H9 (cell line): Measurements from ENCODE around the gene TAF4. TPM values are rescaled to one million over a fixed set of nuclear protein-coding genes. Genes with fewer than 3 reads are reported as not detected.

Source experiments
- DNase-seq: peaks from one replicate; pipeline ENCODE4 v3.0.0-alpha.2; 2017
- H2AFZ ChIP-seq: one replicate; pipeline ENCODE4 v1.6.1; 2013; ENCODE audit warnings: mild to moderate bottlenecking, low read length, control low read depth, moderate library complexity
- H2AK5ac ChIP-seq: 2 replicates; pipeline ENCODE4 v1.6.1; 2013; ENCODE audit warnings: low read length, control low read depth, mixed read lengths; ENCODE audit not compliant: insufficient read length
- H2BK120ac ChIP-seq: one replicate; pipeline ENCODE4 v1.6.1; 2013; ENCODE audit warnings: low read depth, mild to moderate bottlenecking, low read length, control low read depth, inconsistent platforms; ENCODE audit not compliant: poor library complexity, severe bottlenecking
- H2BK12ac ChIP-seq: 2 replicates; pipeline ENCODE4 v1.6.1; 2013; ENCODE audit warnings: low read length, control low read depth, mixed read lengths, low read depth; ENCODE audit not compliant: insufficient read length
- H2BK15ac ChIP-seq: 2 replicates; pipeline ENCODE4 v1.6.1; 2013; ENCODE audit warnings: low read depth, low read length, control low read depth
- H2BK20ac ChIP-seq: one replicate; pipeline ENCODE4 v1.6.1; 2013; ENCODE audit warnings: low read depth, mild to moderate bottlenecking, low read length, control low read depth, inconsistent platforms; ENCODE audit not compliant: poor library complexity, severe bottlenecking
- H2BK5ac ChIP-seq: 2 replicates; pipeline ENCODE4 v1.6.1; 2013; ENCODE audit warnings: low read length, control low read depth, mixed read lengths; ENCODE audit not compliant: insufficient read length
- H3K14ac ChIP-seq: 2 replicates; pipeline ENCODE4 v1.6.1; 2013; ENCODE audit warnings: low read length, control low read depth; ENCODE audit not compliant: insufficient read depth
- H3K18ac ChIP-seq: 2 replicates; pipeline ENCODE4 v1.6.1; 2013; ENCODE audit warnings: low read depth, mild to moderate bottlenecking, mixed read lengths, low read length, control low read depth; ENCODE audit not compliant: insufficient read length
- H3K23ac ChIP-seq: 2 replicates; pipeline ENCODE4 v1.6.1; 2013; ENCODE audit warnings: low read length, control low read depth, mixed read lengths, low read depth; ENCODE audit not compliant: insufficient read length
- H3K23me2 ChIP-seq: 2 replicates; pipeline ENCODE4 v1.6.1; 2013; ENCODE audit warnings: low read depth, mild to moderate bottlenecking, mixed read lengths, low read length, control low read depth; ENCODE audit not compliant: insufficient read length, poor library complexity, severe bottlenecking
- H3K27ac ChIP-seq: 2 replicates; pipeline ENCODE4 v1.5.1; 2013; ENCODE audit warnings: low read length, control low read depth, mixed read lengths, low read depth; ENCODE audit not compliant: insufficient read length
- H3K27me3 ChIP-seq: 2 replicates; pipeline ENCODE4 v1.6.1; 2013; ENCODE audit warnings: low read length, control low read depth, inconsistent platforms; ENCODE audit not compliant: insufficient read depth
- H3K4ac ChIP-seq: 2 replicates; pipeline ENCODE4 v1.6.1; 2013; ENCODE audit warnings: low read depth, mild to moderate bottlenecking, control low read depth, inconsistent platforms, low read length, moderate library complexity
- H3K4me1 ChIP-seq: 2 replicates; pipeline ENCODE4 v1.6.1; 2013; ENCODE audit warnings: low read length, control low read depth, inconsistent platforms; ENCODE audit not compliant: insufficient read depth
- H3K4me2 ChIP-seq: 2 replicates; pipeline ENCODE4 v1.6.1; 2013; ENCODE audit warnings: low read length, control low read depth, mixed read lengths; ENCODE audit not compliant: insufficient read length, insufficient read depth
- H3K56ac ChIP-seq: 2 replicates; pipeline ENCODE4 v1.6.1; 2013; ENCODE audit warnings: low read depth, mild to moderate bottlenecking, mixed read lengths, low read length, control low read depth; ENCODE audit not compliant: insufficient read length
- H3K79me1 ChIP-seq: 2 replicates; pipeline ENCODE4 v1.6.1; 2013; ENCODE audit warnings: low read depth, mild to moderate bottlenecking, moderate library complexity, low read length, control low read depth, inconsistent platforms; ENCODE audit not compliant: insufficient read depth, poor library complexity, severe bottlenecking
- H3K79me2 ChIP-seq: 2 replicates; pipeline ENCODE4 v1.6.1; 2013; ENCODE audit warnings: low read length, control low read depth, inconsistent platforms; ENCODE audit not compliant: insufficient read depth
- H3K9ac ChIP-seq: 2 replicates; pipeline ENCODE4 v1.6.1; 2013; ENCODE audit warnings: low read length, control low read depth, mixed read lengths; ENCODE audit not compliant: insufficient read length; ENCODE audit errors: extremely low read depth
- H3K9me3 ChIP-seq: one replicate; pipeline ENCODE4 v1.6.1; 2013; ENCODE audit warnings: low read depth, low read length, inconsistent platforms; ENCODE audit not compliant: control insufficient read depth
- H3T11ph ChIP-seq: one replicate; pipeline ENCODE4 v1.6.1; 2013; ENCODE audit warnings: mild to moderate bottlenecking, low read length, control low read depth, inconsistent platforms
- H4K20me1 ChIP-seq: one replicate; pipeline ENCODE4 v1.6.1; 2013; ENCODE audit not compliant: control insufficient read depth, insufficient read length, insufficient read depth
- H4K5ac ChIP-seq: 2 replicates; pipeline ENCODE4 v1.6.1; 2013; ENCODE audit warnings: low read depth, mild to moderate bottlenecking, mixed read lengths, low read length, control low read depth; ENCODE audit not compliant: insufficient read length
- H4K8ac ChIP-seq: replicated peaks from 2 replicates; pipeline ENCODE4 v1.6.1; 2013; ENCODE audit warnings: low read length, control low read depth, mixed read lengths, low read depth; ENCODE audit not compliant: insufficient read length
- H4K91ac ChIP-seq: 2 replicates; pipeline ENCODE4 v1.6.1; 2013; ENCODE audit warnings: low read depth, mild to moderate bottlenecking, moderate library complexity, mixed read lengths, low read length, control low read depth; ENCODE audit not compliant: insufficient read length
- H3K27ac Mint-ChIP-seq, 3 experiments: 2 replicates in 2 of 3; 3 replicates in 1 of 3; pipeline ENCODE4 v1.8.0; 2020 to 2021; ENCODE audit warnings: mixed read lengths in 3 of 3, mild to moderate bottlenecking in 1 of 3, moderate library complexity in 1 of 3
- H3K27me3 Mint-ChIP-seq: 2 replicates; pipeline ENCODE4 v1.8.0; 2021; ENCODE audit warnings: low read depth, mild to moderate bottlenecking, moderate library complexity, mixed read lengths
- H3K36me3 Mint-ChIP-seq, 3 experiments: 2 replicates in 2 of 3; 3 replicates in 1 of 3; pipeline ENCODE4 v1.8.0; 2020 to 2021; ENCODE audit warnings: low read depth in 3 of 3, mixed read lengths in 3 of 3; ENCODE audit not compliant: insufficient read depth in 1 of 3
- H3K4me1 Mint-ChIP-seq, 2 experiments: 2 replicates each; pipeline ENCODE4 v1.8.0; 2020; ENCODE audit warnings: mixed read lengths in 2 of 2
- H3K4me3 Mint-ChIP-seq, 2 experiments: 2 replicates in 1 of 2; 3 replicates in 1 of 2; pipeline ENCODE4 v1.8.0; 2020 to 2021; ENCODE audit warnings: mild to moderate bottlenecking in 2 of 2, mixed read lengths in 2 of 2, moderate library complexity in 1 of 2
- H3K9me3 Mint-ChIP-seq, 2 experiments: 2 replicates in 1 of 2; 3 replicates in 1 of 2; pipeline ENCODE4 v1.8.0; 2020; ENCODE audit warnings: mild to moderate bottlenecking in 2 of 2, mixed read lengths in 2 of 2, moderate library complexity in 1 of 2
- CTCF ChIP-seq: fragments of 200-600 bp; sonication (generic); conservative IDR thresholded peaks from 3 replicates; pipeline ENCODE4 v1.8.0; 2021; ENCODE audit warnings: antibody characterized with exemption, mild to moderate bottlenecking
- WGBS: extraction: QIAGEN DNeasy Blood & Tissue Kit; methylation state at CpG from one replicate; pipeline ENCODE4 v1.1.7; 2013; ENCODE audit warnings: missing lambda C conversion rate, low lambda C conversion rate, mixed read lengths; ENCODE audit not compliant: insufficient read length; ENCODE audit errors: extremely low coverage; 5-methylcytosine and 5-hydroxymethylcytosine counted together
- total RNA-seq: library from RNA; stranded (reverse); gene quantifications from 2 replicates; pipeline ENCODE4 v1.2.1, GENCODE V29; 2021

The TAF4 gene
- total RNA-seq, 1 experiment from 2014 or later: 30.8 TPM

- Histone ChIP-seq H3K4ac (no peak overlapping the region), H3K9ac (no peak overlapping the region), H3K79me1 (no peaks in the 10 kb centered on the region), H4K8ac (no peak overlapping the region), H3K18ac (no peak overlapping the region), H2AFZ (no peak overlapping the region), H3K9me3 (no peaks in the 10 kb centered on the region), H3K79me2 (no peaks in the 10 kb centered on the region), H3K14ac (no peak overlapping the region), H3K27me3 (no peaks in the 10 kb centered on the region), H4K5ac (no peak overlapping the region), H4K20me1 (no peaks in the 10 kb centered on the region), H4K91ac (no peak overlapping the region), H3K23me2 (no peaks in the 10 kb centered on the region), H2BK5ac (no peak overlapping the region), H2AK5ac (no peak overlapping the region), H2BK15ac (no peak overlapping the region), H2BK20ac (no peak overlapping the region), H3K4me2 (no peak overlapping the region), H2BK120ac (no peak overlapping the region), H3K23ac (no peak overlapping the region), H2BK12ac (no peak overlapping the region), H3T11ph (no peak overlapping the region), H3K56ac (no peak overlapping the region), H3K27ac (no peak overlapping the region), H3K4me1 (no peaks in the 10 kb centered on the region)
- H3K9me3 Mint-ChIP-seq: no peaks in the 10 kb centered on the region; a peak in 1 of 5 replicates
- no peak for DNase-seq
- TF ChIP-seq CTCF: no peak
- no peaks in the 10 kb centered on the region for H3K27me3 Mint-ChIP-seq
- H3K4me3 Mint-ChIP-seq: no peak overlapping the region
- WGBS: no CpG with 5 or more reads among the region's 20 CpGs
- no peak overlapping the region; a peak in 1 of 7 replicates for H3K27ac Mint-ChIP-seq
- H3K4me1 Mint-ChIP-seq: peaks cover 2% of the 10 kb centered on the region in 2 experiments; a peak in 2 of 4 replicates
- peaks cover 8 to 30% (median 25%) of the 10 kb centered on the region in 3 experiments; a peak in 6 of 7 replicates for H3K36me3 Mint-ChIP-seq
Measured at GRCh38 chr20:61978491-61978890, 87.2 kb downstream of the TAF4 start.
